Choroid plexus epithelial cell (primary cell): Measurements from ENCODE around the gene KNDC1.

ENCODE experiments used
- DNase-seq: peaks from one replicate; pipeline ENCODE4 v3.0.0-alpha.2; 2010; ENCODE audit warnings: low read depth
- H3K4me3 ChIP-seq: 2 replicates; pipeline ENCODE4 v1.5.1; 2011; ENCODE audit warnings: low read depth, mild to moderate bottlenecking, control low read depth, low read length, moderate library complexity
- CTCF ChIP-seq: conservative IDR thresholded peaks from 2 replicates; pipeline ENCODE4 v1.5.1; 2011; ENCODE audit warnings: low read depth, mild to moderate bottlenecking, control low read depth, inconsistent platforms, low read length, moderate library complexity

KNDC1 gene

GRCh38 chr10:133237588-133238465 lies 77.8 kb downstream of the KNDC1 start, which contains the start of gene VENTX:
Gene VENTX (plus strand): TSS chr10:133237855. CDS start chr10:133237915, 60 bp downstream.
- no peak within 1 kb of the TSS for H3K4me3 ChIP-seq
- TF ChIP-seq CTCF, result no peak
- no peak for DNase-seq

- no peak for DNase-seq
- no peak for TF ChIP-seq CTCF
- H3K4me3 ChIP-seq, result no peak overlapping the region
These were observed 78.4 kb downstream of the KNDC1 start for GRCh38 chr10:133238466-133238804.

GRCh38 chr10:133239990-133240389 lies 80.0 kb downstream of the KNDC1 start:
- H3K4me3 ChIP-seq, result no peak overlapping the region
- no peak for TF ChIP-seq CTCF
- DNase-seq, result no peak

GRCh38 chr10:133241501-133242205 lies 81.6 kb downstream of the KNDC1 start:
- H3K4me3 ChIP-seq, result no peak overlapping the region
- TF ChIP-seq CTCF, result no peak
- DNase-seq, result no peak

- no peak for TF ChIP-seq CTCF
- DNase-seq, result peak; percentile 17
These were observed 82.8 kb downstream of the KNDC1 start for GRCh38 chr10:133242611-133243356.

GRCh38 chr10:133243593-133243992 lies 83.6 kb downstream of the KNDC1 start:
- no peak for DNase-seq
- H3K4me3 ChIP-seq, result no peak overlapping the region
- TF ChIP-seq CTCF, result no peak

More at GRCh38 chr10:133242611-133243356, 82.8 kb downstream of the KNDC1 start:
- no peak overlapping the region for H3K4me3 ChIP-seq
